DOHH2 (cell line): ENCODE results near the gene DYNLRB2.

ENCODE experiments used
- H3F3A ChIP-seq: fragments of 200-600 bp; sonication (generic), shearing (Covaris generic); 2 replicates; pipeline ENCODE4 v1.6.0; 2016; ENCODE audit warnings: antibody characterized with exemption, mild to moderate bottlenecking; ENCODE audit not compliant: control insufficient read depth, insufficient read depth
- H3K27ac ChIP-seq: fragments of 200-600 bp; sonication (generic); 2 replicates; pipeline ENCODE4 v1.5.1; 2014; ENCODE audit warnings: low read depth, mild to moderate bottlenecking, low read length, moderate library complexity
- H3K27me3 ChIP-seq: fragments of 200-600 bp; sonication (generic); 2 replicates; pipeline ENCODE4 v1.6.1; 2014; ENCODE audit warnings: mild to moderate bottlenecking, low read length, mixed read lengths; ENCODE audit not compliant: control insufficient read depth
- H3K36me3 ChIP-seq: fragments of 200-600 bp; sonication (generic); 2 replicates; pipeline ENCODE4 v1.6.1; 2014; ENCODE audit warnings: mild to moderate bottlenecking, low read length, moderate library complexity, mixed read lengths; ENCODE audit not compliant: control insufficient read depth
- H3K4me1 ChIP-seq: fragments of 200-600 bp; sonication (generic); 2 replicates; pipeline ENCODE4 v1.6.1; 2014; ENCODE audit warnings: mild to moderate bottlenecking, low read length, mixed read lengths; ENCODE audit not compliant: control insufficient read depth
- H3K4me2 ChIP-seq: fragments of 200-600 bp; sonication (generic); 2 replicates; pipeline ENCODE4 v1.6.0; 2014; ENCODE audit warnings: mild to moderate bottlenecking, low read length, moderate library complexity
- H3K4me3 ChIP-seq: fragments of 200-600 bp; sonication (generic); 2 replicates; pipeline ENCODE4 v1.5.1; 2014; ENCODE audit warnings: mild to moderate bottlenecking, low read length, mixed read lengths
- H3K79me2 ChIP-seq: fragments of 200-600 bp; sonication (generic); 2 replicates; pipeline ENCODE4 v1.6.1; 2014; ENCODE audit warnings: mild to moderate bottlenecking, low read length, mixed read lengths; ENCODE audit not compliant: control insufficient read depth
- H3K9me2 ChIP-seq: fragments of 200-600 bp; sonication (generic); replicated peaks from 2 replicates; pipeline ENCODE4 v1.6.1; 2014; ENCODE audit warnings: mild to moderate bottlenecking, low read length, mixed read lengths; ENCODE audit not compliant: control insufficient read depth
- H3K9me3 ChIP-seq: fragments of 200-600 bp; sonication (generic); 2 replicates; pipeline ENCODE4 v1.6.1; 2014; ENCODE audit warnings: antibody characterized with exemption, low read length, mixed read lengths; ENCODE audit not compliant: control insufficient read depth, insufficient read depth
- H4K20me1 ChIP-seq: fragments of 200-600 bp; sonication (generic); 2 replicates; pipeline ENCODE4 v1.6.0; 2014; ENCODE audit warnings: low read depth, mild to moderate bottlenecking, antibody characterized with exemption, low read length, moderate library complexity; ENCODE audit not compliant: control insufficient read depth, insufficient read depth
- CTCF ChIP-seq: fragments of 200-600 bp; sonication (generic); IDR thresholded peaks from one replicate; pipeline ENCODE4 v1.5.1; 2014; ENCODE audit warnings: antibody characterized with exemption, mild to moderate bottlenecking, low read depth, low read length; ENCODE audit not compliant: poor library complexity, severe bottlenecking
- EZH2phosphoT487 ChIP-seq: fragments of 200-600 bp; sonication (generic); IDR thresholded peaks from 2 replicates; pipeline ENCODE4 v1.6.1; 2017; ENCODE audit warnings: borderline replicate concordance, mild to moderate bottlenecking, antibody characterized with exemption, low read length, moderate library complexity, mixed read lengths

DYNLRB2 gene

GRCh38 chr16:80591071-80591915 lies 50.5 kb downstream of the DYNLRB2 start:
- H4K20me1 ChIP-seq = no peaks in the 10 kb centered on the region
- no peaks in the 10 kb centered on the region for H3K36me3 ChIP-seq
- H3K4me1 ChIP-seq = peaks cover 5% of the 10 kb centered on the region; the same call in 1 of the 2 replicates
- H3K79me2 ChIP-seq = no peaks in the 10 kb centered on the region
- no peak for TF ChIP-seq EZH2phosphoT487
- TF ChIP-seq CTCF = no peak
- no peaks in the 10 kb centered on the region for H3F3A ChIP-seq
- H3K9me3 ChIP-seq = no peaks in the 10 kb centered on the region
- no peak overlapping the region for H3K27ac ChIP-seq
- no peaks in the 10 kb centered on the region for H3K27me3 ChIP-seq
- no peak overlapping the region; the same call in 1 of the 2 replicates for H3K4me2 ChIP-seq
- no peaks in the 10 kb centered on the region for H3K9me2 ChIP-seq
- no peak overlapping the region for H3K4me3 ChIP-seq

- Histone ChIP-seq H3K27ac (no peak overlapping the region), H3K4me3 (no peak overlapping the region), H3K4me1 (peaks cover 5% of the 10 kb centered on the region; the same call in 1 of the 2 replicates), H3K9me3 (no peaks in the 10 kb centered on the region), H3K36me3 (no peaks in the 10 kb centered on the region), H3K27me3 (no peaks in the 10 kb centered on the region), H3K9me2 (no peaks in the 10 kb centered on the region), H3F3A (no peaks in the 10 kb centered on the region), H4K20me1 (no peaks in the 10 kb centered on the region), H3K4me2 (no peak overlapping the region), H3K79me2 (no peaks in the 10 kb centered on the region)
- TF ChIP-seq EZH2phosphoT487 = no peak
- no peak for TF ChIP-seq CTCF
These were observed 51.5 kb downstream of the DYNLRB2 start for GRCh38 chr16:80592273-80592672.

- Histone ChIP-seq H4K20me1 (no peaks in the 10 kb centered on the region), H3K79me2 (no peaks in the 10 kb centered on the region), H3K27ac (no peak overlapping the region), H3F3A (no peaks in the 10 kb centered on the region), H3K27me3 (no peaks in the 10 kb centered on the region), H3K36me3 (no peaks in the 10 kb centered on the region), H3K4me3 (no peak overlapping the region), H3K9me2 (no peaks in the 10 kb centered on the region), H3K4me2 (no peak overlapping the region), H3K4me1 (peaks cover 5% of the 10 kb centered on the region; the same call in 1 of the 2 replicates), H3K9me3 (no peaks in the 10 kb centered on the region)
- TF ChIP-seq CTCF (no peak), EZH2phosphoT487 (no peak)
These were observed 54.0 kb downstream of the DYNLRB2 start for GRCh38 chr16:80594756-80595155.
